Iris pigment epithelial cell (primary cell): ENCODE data around the gene MTHFD2.
"Not testable (repeated sequence)": the region's sequence is repeated elsewhere in the genome, so short reads cannot be mapped to it uniquely, and the experiment has no call there.

ENCODE experiments used
- DNase-seq: peaks from one replicate; pipeline ENCODE4 v3.0.0-alpha.2; 2011; ENCODE audit warnings: low read depth

MTHFD2 gene

GRCh38 chr2:74198461-74199274, at the start of gene MTHFD2:
MTHFD2 (plus strand) TSS chr2:74198615; CDS start chr2:74198642, 27 bp downstream.
- peak; percentile 99 for DNase-seq

- DNase-seq, result no peak
Measured at GRCh38 chr2:74149247-74149525, 49.2 kb upstream of the MTHFD2 start.

DNA sequence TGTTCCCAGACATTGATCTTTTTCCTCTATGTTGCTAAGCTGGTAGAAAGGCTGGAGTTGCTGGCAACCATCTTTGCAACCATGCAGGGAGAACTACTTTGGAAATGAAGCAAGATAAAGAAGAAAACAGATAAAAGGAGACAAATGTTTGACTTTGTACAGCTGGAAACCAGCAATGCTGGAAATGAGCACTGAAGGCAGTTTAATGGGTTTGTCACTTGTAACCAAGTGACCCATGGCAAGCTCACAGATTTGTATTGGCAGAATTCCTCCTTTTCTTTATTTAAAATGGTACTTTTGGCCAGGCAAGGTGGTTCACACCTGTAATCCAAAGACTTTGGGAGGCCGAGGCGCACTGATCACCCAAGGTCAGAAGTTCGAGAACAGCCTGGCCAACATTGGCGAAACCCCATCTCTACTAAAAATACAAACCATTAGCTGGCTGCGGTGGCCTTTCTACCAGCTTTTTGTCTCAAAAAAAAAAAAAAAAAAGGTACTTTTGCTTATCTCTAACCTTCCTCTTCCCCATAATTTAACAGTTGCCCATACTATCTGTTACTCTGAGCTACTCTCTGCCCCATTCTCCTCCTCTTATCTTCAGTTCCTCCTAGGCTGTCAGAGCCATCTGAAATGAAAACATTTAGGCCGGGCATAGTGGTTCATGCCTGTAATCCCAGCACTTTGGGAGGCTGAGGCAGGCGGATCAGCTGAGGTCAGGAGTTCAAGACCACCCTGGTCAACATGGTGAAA, 48.7 kb upstream of the MTHFD2 start:
- DNase-seq, result no peak

DNA sequence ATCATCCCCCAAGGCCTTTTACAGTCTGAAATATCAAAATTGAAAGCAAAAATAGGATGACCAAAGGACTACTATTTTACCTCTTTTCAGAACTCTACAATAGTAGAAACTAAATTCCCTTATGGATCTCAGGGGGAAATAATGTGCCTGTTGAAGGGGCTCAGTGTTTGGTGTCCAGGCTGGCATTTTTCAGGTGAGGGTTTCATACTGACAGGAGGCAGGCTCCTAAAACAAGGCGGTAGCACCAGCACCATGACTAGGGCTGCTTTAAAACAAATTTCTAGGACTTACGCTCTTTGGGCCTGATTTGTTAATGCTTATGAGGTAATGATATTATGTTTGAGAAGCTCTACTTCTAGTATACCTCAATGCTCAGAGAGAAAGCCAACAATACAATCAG, 45.5 kb upstream of the MTHFD2 start:
- no peak for DNase-seq

DNA sequence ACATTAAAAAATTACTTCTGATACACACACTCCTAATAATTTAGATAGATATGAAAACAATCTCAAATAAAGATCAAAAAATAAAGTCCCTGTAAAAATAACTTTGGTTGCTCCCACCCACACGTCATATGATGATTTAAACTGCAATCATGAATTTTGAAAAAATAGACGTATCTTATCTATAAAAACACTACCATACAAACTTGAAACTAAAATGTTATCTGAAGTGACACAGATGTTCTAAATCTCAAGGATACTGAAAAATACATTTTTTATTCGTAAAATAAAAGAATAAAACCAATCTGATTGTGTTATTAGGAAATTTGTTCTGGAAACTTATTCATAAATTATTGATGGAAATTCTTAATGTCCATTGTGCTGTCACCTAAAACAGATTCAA, 42.6 kb upstream of the MTHFD2 start:
- no peak for DNase-seq

GRCh38 chr2:74162951-74163350, 35.5 kb upstream of the MTHFD2 start:
- no peak for DNase-seq

- no peak for DNase-seq
Measured at GRCh38 chr2:74164761-74165160, 33.7 kb upstream of the MTHFD2 start.

DNA sequence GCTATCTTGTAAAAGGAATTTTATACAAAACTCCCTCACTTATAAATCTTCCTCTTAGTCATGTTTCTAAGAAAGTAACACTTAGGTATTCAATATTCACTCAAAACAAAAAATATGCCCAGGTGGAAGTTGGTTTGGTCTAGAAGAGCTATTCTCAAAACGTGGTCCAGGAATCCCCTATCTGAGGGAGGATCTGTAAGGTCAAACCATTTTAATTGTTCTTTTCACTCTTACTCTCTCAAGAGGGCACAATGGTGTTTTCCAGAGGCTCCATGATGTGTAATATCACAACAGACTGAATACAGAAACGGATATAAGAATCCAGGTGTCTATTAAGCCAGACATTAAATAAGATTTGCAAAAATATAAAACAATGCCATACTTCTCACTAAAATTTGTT, 29.7 kb upstream of the MTHFD2 start:
- DNase-seq, result no peak

- DNase-seq, result no peak
Measured at GRCh38 chr2:74174909-74175308, 23.5 kb upstream of the MTHFD2 start.

DNA sequence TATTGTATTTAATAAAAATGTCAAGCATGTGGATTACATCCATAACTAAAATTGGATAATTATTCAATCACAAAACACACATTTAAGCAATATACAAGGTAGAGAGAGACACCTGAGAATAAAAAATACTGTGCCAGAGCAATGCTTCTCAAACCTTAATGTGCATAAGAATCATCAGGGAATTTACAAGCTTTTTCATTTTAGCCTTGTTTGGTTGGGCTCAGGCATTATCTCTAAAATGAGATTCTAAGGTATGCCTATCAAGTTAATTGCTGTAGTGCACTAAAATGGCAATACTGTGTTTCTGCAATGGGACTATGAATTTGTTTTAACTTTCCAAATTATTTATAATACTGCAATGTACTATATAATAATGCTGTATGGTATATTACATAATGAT, 20.7 kb upstream of the MTHFD2 start:
- DNase-seq, result no peak

- DNase-seq, result peak; percentile 99
Measured at GRCh38 chr2:74178211-74179062, 20.0 kb upstream of the MTHFD2 start, which contains the start of gene MOB1A. MOB1A (minus strand) TSS chr2:74178879; CDS start chr2:74178674, 205 bp downstream.

- DNase-seq, result no peak
Measured at GRCh38 chr2:74179063-74179865, 19.2 kb upstream of the MTHFD2 start.

GRCh38 chr2:74181739-74182138, 16.7 kb upstream of the MTHFD2 start:
- no peak for DNase-seq

- DNase-seq, result no peak
Measured at GRCh38 chr2:74183878-74184277, 14.5 kb upstream of the MTHFD2 start.

- DNase-seq, result no peak
Measured at GRCh38 chr2:74186038-74186437, 12.4 kb upstream of the MTHFD2 start.

- not testable (repeated sequence) for DNase-seq
Measured at GRCh38 chr2:74186706-74187105, 11.7 kb upstream of the MTHFD2 start.

- DNase-seq, result peak; percentile 70
Measured at GRCh38 chr2:74188018-74188601, 10.3 kb upstream of the MTHFD2 start.

DNA sequence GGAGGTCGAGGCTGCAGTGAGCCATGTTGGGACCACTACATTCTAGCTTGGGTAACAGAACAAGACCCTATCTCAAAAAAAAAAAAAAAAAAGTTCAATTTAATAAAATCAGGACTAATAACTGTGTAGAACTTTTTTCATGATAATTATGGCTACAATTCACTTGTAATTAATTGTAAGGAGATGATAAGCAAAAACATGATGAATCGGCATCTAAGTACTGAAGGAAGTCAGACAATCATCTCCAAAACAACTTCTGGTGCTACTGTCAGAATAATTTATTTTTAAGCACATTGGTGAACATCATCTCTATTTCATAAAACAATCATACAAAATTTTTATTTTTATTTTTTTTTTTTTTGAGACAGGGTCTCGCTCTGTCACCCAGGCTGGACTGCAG, 9.7 kb upstream of the MTHFD2 start:
- no peak for DNase-seq

DNA sequence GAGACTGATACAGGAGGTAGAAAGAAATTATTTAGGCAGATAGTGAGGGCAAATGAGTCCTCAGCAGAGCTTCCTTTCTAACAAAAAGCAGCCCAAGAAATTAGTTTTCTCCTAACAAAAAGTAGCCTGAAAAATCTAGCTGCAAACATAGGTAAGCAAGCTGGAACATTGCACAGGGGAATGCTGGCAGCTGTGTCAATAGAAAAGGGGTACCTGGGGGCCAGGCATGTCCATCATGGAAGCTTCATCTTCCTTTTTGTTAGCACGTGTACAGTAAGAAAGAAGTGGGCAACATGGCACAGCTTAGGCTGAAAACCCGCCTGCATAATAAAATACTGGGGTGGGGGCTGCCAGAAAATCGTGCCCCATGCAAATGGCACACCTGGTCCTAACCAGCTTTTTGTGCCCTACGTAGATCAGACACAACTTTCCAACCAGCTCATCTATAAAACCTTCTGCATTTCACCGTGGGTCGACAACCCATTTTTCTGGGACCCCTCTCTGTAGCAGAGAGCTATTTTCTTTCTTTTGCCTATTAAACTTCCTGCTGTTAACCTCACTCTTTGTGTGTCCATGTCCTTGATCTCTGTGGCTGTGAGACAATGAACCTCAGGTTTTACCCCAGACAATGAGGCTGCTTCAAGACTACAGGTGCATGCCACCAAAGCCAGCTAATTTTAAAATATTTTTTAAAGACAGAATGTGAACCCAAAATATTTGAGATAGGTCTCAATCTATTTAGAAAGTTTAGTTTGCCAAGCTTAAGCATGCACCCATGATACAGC, 6.6 kb upstream of the MTHFD2 start:
- no peak for DNase-seq

DNA sequence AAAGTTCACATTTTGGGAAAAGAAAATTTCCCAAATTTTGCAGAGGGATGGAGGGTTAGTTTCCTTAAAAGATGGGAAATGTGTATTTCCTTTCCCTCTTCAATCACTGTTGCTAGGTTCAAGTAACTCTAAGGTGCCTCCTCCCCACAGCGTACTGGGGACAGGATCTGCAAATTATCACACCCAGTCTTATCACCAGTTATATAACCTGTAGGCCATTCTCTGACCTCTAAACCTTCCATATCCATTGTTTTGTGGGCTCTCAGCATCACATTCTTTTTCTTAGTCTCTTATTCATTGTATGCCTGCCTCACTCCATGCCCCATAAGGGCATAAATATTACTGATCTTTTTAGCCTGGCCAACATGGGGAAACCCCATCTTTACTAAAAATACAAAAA, 3.6 kb upstream of the MTHFD2 start:
- DNase-seq, result no peak

GRCh38 chr2:74197049-74197448, 1.4 kb upstream of the MTHFD2 start:
- no peak for DNase-seq
